ENCODE measurements around the gene ZNF579.

Gene ZNF579

DNA sequence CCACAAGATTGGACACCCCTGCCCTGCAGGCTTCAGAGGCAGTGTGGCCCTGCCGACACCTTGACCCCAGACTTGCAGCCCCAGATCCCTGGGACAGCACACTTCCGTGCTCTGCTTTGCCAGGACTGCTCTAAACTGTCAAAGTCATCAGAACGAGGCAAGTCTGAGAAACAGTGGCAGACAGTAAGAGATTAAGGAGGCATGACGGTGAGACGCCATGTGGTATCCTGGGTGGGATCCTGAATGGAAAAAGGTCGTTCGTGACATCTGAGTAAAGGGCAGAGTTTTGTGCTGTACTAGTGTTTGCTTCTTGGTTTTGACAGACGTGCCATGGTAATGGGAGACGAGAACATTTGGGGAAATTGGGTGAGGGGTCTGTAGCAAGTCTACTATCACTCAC is 13.8 kb downstream of the ZNF579 start:
- DNase-seq: no peak

DNA sequence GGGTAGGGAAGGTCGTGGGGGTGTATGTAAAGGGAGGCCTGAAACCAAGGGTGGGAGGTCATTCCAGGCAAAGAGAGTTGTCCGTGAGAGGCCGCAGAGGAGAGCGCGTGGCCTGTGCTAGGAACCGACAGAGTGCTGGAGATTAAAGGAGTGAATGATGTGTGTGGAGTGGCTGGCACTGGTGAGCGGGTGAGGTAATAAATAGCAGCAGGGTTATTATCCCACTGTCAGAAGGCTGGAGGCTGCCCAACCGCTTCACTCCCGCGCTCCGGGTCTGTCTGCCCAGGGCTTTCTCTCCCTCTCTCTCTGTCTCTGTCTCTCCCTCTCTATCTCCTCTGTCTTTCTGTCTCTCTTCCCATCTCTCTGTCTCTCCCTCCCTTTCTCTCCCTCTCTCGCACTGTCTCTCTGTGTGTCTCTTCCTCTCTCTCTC is 17.4 kb downstream of the ZNF579 start:
- DNase-seq: no peak

DNA sequence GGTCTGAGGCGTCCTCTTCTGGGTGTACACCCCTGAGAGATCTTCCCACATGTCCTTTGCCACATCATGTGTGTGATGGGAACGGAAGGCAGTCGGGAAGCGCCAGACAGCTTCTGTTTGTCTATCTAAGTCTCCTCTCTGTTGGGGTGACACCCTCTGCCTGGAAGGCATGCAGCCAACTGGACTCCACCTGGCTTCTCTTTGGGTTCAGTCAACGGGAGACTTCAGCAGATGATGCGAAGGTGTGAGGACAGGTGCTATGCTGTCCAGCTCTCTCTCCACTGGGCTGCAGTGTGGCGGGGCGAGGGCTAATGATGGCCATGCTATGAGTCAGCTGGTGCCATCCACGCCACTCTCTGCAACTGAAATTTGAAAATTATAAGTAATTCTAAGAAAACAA is 21.0 kb downstream of the ZNF579 start:
- no peak for DNase-seq

DNA sequence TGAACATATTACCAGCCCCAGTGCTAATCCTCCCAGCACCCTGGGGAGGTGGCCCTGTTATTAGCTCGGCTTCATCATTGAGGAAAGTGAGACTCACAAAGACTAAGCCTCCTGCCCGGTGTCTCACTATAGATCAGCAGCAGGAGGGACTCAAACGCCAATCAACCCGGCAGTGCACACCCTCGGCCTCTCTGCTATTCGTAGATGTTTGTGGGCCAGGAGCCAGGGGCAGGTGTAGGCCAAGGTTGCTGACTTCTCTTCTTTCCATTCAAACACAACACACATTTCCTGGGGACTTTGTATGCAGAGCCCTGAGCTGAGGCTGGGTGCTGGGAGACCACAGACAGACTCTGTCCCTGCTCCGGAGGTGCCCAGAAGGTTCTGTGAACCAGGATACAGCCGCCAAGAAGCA is 25.9 kb downstream of the ZNF579 start:
- no peak for DNase-seq

DNA sequence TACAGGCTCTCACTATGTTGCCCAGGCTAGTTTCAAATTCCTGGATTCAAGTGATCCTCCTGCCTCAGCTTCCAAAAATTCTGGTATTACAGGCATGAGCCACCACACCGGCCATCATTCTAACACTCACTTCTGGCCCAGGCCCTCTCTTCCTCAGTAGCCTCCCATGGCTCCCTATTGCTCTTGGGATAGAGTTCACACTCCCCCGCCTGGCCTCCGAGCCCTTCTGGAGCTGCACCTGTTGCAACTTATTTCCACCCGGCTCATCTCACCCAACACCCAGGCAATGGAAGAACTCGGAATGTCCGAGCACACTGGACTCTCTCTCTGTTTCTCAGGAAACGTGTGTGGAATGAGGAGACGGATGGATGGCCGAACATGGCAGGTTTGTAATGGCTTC is 26.3 kb downstream of the ZNF579 start:
- DNase-seq: no peak

DNA sequence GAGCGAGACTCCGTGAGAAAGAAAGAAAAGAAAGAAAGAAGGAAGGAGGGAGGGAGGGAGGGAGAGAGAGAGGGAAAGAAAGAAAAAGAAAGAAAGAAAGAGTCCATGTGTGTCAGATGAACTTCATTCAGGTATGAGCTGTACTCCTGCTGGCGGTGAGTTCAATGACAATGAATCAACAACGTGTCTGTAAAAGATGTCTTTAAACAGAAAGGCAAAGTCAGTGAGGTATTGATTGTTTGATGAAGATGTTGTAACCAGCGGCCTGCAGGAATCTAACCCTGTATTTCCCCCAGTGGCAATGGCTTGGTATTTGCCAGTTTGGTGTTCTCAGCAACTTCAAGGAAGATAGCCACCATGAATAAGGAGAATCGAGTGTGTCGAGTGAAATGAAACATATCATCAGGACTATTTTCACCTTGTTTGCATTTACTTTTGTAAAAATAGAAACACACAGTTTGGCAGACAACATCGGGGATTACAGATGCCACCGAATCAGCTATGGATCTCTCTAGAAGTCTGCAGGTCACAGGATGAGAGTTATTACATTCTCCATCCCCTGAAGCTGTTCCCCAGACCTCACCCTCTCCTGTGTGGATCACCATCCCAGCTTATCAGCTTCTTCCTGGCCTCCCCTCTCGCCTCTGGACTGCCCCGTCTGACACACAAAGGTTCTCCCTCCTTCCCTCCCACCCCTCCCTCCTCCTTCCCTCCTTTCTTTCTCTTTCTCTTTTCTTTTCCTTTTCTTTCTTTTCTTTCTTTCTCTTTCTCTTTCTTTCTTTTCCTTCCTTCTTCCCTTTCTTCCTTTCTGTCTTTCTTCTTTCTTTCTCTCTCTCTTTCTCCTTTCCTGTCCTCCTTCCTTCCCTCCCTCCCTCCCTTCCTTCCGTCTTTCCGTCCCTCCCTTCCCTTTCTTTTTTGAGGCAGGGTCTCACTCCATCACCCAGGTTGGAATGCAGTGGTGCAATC is 27.1 kb downstream of the ZNF579 start:
- no peak for DNase-seq

DNA sequence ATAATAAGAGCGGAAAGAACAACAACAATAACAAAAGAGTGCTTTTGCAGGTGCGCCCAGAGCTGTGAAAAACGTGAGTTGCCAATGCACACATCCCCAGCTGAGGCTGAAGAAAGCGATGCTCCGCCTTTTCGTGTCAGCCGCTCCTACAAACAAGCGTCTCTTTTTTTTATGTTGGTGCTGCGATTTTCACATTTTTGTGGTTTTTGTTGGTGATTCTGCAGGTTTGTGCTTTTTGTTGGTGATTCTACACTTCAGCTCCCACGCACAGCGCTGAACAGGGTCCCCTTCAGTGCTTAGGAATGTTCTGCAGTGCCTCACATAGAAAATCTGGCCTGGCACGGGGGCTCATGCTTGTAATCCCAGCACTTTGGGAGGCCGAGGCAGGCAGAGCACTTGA is 28.0 kb downstream of the ZNF579 start:
- no peak for DNase-seq

DNA sequence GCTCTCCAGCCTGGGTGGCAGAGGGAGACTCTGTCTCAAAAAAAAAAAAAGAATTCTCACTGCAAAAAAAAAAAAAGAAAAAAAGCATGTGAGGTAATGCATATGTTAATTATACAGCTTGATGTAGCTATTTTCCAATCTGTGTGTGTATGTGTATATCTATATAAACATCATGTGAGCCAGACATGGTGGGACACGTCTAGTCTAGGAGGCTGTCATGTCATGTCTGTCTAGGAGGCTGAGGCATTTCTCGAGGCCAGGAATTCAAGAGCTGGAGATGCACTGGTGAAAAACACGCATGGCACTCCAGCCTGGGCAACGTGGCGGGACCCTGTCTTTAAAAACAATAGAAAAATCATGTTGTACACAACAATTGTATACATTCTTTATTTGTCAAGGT is 28.4 kb downstream of the ZNF579 start:
- no peak for DNase-seq

DNA sequence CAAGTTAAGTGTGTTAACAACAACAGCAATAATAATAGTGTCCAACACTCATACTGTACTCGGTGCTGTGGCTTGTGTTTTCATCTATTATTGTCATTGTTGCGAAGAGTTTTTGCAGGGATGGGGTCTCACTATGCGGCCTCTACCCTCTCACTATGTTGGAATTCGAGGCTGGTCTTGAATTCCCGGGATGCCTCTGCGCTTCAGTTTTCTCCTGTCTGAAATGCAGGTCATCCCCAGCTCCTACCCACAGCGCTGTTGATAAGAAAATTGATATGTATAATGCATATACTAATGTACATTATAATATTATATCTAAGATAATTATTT is 30.4 kb downstream of the ZNF579 start:
- DNase-seq: no peak

DNA sequence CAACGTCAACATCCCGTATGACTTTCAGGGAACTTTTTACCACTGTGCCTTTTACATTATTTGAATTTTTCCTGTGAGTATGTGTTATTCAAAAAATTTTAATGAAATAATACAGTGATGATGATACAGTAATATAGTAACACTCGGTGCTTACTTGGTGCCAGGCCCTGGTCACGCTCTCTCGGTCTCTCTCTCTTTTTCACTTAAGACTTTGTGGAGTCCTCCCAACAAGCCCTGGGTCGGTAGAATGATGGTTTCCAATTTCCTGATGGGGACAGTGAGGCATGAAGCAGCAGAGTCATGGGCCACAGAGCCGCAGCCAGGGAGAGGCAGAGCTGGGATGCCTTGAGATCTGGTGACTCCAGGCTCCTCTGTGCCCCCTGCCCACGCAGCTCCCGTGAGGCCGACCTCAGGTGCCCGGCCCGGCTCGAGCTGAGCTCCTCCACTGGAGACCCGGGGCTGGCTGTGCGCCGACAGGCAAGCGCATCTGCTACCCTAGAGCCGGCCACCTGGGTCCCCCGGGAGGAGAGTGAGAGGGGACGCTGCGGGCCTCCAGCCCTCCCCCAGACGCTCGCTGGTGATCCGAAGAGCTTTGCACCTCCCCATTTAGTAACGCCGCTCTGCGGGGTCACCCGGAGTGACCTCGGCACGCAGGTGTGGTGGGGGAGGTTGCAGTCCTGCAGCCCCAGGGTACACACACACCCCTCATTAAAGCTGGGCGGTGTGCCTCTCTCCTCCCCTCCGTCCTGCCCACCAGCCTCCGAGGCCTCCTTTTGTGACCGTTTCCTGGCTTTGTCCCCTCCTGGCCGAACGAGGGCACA is 30.9 kb downstream of the ZNF579 start:
- DNase-seq: no peak

DNA sequence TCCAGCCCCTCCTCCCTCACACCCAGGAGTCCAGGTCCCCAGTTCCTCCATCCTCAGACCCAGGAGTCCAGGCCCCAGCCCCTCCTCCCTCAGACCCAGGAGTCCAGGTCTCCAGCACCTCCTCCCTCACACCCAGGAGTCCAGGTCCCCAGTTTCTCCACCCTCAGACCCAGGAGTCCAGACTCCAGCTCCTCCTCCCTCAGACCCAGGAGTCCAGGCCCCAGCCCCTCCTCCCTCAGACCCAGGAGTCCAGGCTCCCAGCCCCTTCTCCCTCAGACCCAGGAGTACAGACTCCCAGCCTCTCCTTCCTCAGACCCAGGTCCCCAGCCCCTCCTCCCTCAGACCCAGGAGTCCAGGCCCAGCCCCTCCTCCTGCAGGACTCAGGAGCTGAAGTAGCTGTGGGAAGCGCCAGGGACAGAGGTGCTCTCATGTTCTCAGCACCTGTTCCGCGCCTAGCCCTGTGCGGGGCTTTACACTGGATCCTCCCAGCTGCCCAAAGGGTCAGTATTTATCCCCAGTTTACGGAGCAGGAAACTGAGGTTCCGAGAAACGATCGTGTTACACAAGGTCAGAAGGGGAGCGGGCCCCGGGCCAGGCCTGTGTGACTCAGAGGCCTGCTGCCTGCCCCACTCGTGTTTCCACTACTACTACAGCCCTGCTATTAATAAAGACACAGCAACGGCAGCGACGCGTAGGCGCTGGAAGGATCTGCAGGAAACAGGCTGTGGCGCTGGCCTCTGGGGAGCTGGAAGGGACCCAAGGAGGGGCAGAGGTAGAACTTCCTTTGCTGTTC is 33.6 kb downstream of the ZNF579 start:
- no peak for DNase-seq

DNA sequence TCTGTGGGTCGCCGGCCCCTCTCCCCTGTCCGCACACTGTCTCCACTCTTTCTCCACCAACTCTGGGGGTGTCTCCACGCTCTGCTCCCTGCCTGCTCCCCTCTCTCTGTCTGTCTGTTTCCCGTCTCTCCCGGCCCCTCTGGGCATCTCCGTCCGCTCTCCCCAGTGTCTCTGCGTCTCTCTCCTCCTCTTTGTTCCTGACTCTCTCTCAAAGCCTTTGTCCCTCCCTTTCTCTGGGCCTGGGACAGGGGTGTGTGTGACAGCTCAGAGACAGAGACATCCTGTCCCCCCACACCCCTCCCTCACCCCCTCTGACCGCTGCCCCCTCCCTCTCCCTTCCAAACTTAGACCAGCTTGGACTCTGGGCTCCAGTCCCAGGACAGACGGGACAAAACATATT is 34.6 kb downstream of the ZNF579 start:
- no peak for DNase-seq

DNA sequence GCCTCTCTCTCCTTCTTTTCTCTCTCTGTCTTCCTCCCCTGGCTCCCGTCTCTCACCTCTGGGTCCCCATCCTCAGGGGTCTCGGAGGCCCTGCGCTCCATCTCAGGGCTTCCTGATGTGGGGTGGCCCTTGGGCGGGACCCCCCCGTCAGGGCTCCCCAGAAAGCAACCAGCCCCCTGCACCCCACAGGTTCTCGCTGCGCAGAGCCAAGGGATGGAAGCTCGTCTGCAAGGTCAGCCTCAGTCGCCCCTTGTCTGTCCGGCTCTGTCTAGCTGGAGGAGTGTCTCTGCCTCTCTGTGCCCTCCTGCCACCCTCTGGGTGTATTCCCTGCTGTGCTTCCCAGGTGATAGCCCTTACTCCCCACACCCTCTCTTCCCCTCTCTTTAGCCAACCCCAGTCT is 35.2 kb downstream of the ZNF579 start, which contains the start of gene SBK3:
SBK3 (minus strand) TSS at position 101 of the 400 bp plus-strand sequence; CDS start at position 101, 0 bp downstream.
- DNase-seq: no peak

DNA sequence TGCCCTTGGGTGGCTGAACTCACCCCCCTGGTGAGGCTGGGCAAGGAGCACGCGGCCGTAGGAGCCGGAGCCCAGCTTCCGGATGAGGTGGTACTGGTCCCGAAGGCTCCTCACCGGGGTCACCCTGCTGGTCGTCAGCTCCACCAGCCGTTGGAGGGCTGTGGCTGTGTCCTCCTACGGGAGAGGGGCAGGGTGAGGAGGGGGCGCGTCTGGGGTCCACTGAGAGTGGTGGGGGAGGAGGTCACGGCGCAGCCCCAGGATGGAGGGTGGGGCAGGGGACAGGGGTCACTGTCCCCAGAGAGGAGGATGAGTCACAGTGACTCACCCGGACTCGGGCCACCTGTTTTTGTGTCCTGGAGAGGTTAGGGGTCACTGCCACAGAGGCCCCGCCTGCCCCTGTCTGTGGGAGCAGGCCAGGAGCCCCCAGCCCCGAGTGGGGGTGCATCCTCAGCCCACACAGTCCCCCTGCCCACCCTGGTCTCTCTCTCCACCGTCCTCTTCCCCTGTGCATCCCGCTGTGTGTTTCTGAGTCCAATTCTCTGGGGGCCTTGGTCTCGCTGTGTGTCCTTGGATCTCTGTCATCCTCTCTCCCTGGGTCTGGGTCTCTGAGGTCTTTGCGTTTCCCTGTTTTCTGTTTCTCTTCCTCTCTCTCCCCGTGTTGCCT is 35.7 kb downstream of the ZNF579 start:
- DNase-seq: no peak

DNA sequence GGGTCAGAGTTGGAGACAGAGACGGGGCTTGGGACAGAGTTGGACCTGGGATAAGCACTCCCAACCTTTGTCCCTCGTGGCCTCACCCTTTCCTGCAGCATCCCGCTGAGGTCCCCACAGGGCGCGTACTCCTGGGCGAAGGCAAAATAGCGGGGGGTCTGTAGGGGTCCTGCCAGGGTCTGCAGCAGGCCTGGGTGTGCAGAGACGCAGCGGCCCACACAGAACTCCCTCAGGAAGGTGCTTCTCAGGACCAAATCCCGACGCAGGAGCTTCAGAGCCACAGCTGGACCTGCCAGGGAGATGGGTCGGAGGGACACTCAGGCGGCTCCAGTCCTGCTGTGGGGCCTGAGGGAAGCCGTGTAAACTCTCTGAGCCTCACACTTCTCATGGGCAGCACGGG is 36.6 kb downstream of the ZNF579 start:
- DNase-seq: no peak

DNA sequence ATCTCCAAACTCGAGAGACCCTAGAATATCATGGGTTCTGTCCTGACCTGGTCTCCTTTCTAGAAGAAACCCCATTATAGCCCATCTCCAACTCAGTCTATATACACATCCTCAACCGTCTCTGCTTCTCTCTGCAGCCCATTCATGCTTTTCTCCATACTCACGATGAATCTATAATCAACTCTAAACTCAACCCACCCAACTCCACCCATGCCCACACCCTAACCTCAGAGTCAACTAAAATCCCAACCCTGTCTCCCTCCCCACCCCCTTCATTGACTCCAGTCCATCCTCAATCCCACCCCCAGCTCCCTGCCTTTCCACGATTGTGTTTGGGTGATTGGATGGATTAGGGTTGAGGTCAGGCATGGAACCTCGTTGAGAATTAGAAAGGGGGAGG is 37.1 kb downstream of the ZNF579 start:
- DNase-seq: no peak

DNA sequence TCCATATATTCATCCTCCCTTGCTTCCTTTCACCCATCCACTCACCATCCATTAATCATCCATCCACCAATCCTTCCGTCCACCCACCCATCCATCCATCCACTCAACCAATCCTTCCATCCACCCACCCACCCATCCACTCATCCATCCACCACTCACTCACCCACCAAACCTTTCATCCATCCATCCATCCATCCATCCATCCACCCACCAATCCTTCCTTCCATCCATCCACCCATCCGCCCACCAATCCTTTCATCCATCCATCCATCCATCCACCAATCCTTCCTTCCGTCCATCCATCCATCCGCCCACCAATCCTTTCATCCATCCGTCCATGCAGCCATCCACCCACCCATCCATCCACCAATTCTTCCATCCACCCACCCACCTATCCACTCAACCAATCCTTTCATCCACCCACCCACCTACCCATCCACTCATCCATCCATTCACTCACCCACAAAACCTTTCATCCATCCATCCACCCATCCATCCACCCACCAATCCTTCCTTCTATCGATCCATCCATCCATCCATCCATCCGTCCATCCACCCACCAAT is 38.3 kb downstream of the ZNF579 start:
- no peak for DNase-seq

DNA sequence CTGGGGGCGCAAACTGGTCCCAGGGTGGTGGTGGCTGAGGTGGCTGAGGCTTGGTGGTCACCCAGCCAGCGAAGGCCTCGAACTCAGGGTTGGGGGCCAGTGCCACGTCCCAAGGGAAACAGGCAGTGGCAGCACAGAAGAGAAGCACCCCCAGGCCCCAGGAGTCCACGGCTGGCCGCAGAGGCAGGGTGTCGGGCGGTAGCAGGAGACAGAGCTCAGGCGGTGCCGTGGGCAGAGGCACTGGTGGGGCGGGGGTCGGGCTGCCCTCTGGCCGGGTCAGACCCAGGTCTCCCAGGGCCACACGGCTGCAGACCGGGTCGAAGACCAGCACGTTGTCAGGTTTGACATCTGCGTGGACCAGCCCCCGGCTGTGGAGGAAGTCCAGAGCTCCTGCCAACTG is 39.6 kb downstream of the ZNF579 start:
- no peak for DNase-seq

DNA sequence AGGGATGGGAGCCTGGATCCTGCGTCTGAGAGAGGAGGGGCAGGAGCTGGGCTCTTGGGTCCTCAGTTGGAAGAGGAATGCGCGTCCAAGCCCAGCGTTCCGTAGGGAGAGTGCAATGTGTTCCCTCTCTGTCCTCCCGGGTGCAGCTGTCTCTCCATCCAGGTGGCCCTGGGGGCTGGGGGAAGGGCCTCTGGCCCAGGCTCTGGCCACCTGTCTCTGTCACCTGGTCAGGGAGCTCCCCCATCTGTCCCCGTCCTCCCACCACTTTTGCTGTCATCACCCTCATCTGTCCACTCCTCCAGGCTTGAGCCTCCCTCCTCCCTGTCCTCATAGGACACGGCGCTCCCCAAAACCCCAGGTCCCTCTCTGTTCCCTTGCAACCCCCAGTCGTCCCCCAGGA is 40.0 kb downstream of the ZNF579 start:
- DNase-seq: no peak

DNA sequence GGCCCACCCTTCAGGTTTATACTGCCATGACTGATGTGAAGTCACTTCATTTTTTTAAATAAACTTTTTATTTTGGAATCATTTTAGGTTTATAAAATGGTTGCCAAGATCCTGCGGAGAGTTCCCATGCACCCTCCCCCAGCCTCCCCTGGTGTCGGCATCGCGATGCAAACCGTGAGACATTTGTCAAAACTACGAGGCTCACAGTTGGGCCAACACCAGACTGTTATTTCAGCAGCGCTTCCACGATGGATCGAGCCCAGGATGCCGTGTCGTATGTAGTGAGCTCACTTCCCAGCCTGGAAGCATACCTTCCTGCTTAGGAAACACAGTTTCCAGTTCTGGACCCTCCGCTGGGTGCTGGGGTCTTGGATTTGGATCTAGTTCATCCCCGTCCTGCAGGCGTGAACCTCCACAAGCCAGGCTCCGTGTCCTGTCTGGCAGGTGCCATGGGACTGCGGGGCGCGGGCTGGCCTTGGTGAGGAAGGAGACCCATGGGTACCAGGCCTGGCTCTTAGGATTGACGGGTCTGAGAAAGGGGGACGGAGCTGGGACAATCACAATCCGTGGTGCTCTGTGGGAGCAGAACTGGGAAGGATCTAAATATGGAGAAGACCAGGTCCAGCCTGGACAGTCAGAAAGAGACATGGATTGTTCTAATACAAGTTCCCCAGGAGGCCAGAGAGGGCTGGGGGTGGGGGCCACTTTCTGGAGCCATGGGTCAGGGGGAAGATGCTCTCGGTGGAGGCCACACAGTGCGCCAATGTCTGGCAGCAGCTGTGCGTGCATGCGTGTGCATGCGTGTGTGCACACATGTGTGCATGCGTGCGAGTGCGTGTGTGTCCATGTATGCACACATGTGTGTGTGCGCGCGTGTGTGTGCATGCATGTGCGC is 41.3 kb downstream of the ZNF579 start:
- no peak for DNase-seq

DNA sequence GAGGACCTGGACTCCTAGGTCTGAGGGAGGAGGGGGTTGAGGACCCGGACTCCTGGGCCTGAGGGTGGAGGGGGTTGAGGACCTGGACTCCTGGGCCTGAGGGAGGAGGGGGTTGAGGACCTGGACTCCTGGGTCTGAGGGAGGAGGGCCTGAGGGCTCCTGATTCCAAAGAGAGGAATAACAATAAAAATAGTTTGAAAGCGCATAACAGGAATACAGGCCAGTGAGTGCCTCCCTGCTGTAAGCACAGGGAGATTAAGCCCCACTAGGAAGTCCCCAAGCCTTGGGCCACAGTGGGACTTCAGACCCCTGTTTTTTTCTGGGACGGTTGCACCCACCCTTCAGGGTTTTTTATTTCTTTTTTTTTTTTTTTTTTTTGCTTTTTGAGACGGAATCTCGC is 42.5 kb downstream of the ZNF579 start:
- no peak for DNase-seq

Data from NCI-H526 treated with DMSO at 0.1 percent for 48 hours (cell line).